MM.1S (cell line): ENCODE results near the gene MAEA.

Source experiments
- EZH2 ChIP-seq: fragments of 300-600 bp; sonication (generic); optimal IDR thresholded peaks from 2 replicates; pipeline ENCODE3; 2017; ENCODE audit warnings: low read depth, mild to moderate bottlenecking, antibody characterized with exemption, low read length, mixed read lengths
- EZH2phosphoT487 ChIP-seq: fragments of 300-600 bp; sonication (generic); IDR thresholded peaks from 2 replicates; pipeline ENCODE4 v1.6.1; 2018; ENCODE audit warnings: antibody characterized with exemption, low read length
- TF ChIP-seq, protein P1 (sequence below): fragments of 300-600 bp; sonication (generic); IDR thresholded peaks from 2 replicates; pipeline ENCODE4 v1.5.1; 2016; ENCODE audit warnings: antibody characterized with exemption, low read length, mixed read lengths

DNA sequence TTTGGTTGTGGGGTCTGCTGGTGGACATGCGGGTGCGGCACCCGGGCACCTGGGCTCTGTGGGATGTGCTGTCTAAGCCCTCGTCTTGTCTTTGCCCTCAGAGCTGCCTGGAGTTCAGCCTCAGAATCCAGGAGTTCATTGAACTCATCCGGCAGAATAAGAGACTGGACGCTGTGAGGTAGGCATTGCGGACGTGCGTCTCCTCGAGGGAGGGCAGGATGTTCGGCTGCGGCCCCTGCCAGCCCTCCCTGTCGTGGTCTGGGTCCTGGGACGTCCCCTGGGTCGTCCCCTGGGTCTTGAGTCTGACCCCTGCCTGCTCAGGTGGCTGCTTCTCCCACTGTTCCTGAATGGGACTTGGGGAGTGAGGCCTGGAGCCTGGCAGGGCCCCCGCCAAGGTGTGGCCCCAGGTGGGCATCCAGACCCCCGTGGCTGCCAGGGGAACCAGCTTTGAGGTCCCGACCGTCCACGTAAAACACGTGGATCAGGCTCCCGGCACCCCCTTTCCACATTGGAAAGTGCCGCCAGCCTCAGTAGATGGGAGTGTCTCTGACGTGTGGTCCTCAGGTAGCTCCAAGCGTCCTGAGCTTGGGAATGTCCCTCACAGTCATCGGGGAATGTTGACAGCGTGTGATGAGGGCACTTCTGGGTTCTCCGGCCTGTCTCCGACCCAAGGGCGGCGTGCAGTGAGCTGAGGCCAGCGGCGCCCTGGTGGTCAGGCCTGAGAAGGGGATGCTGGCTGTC is 38.0 kb downstream of the MAEA start:
- TF ChIP-seq, protein P1, sequence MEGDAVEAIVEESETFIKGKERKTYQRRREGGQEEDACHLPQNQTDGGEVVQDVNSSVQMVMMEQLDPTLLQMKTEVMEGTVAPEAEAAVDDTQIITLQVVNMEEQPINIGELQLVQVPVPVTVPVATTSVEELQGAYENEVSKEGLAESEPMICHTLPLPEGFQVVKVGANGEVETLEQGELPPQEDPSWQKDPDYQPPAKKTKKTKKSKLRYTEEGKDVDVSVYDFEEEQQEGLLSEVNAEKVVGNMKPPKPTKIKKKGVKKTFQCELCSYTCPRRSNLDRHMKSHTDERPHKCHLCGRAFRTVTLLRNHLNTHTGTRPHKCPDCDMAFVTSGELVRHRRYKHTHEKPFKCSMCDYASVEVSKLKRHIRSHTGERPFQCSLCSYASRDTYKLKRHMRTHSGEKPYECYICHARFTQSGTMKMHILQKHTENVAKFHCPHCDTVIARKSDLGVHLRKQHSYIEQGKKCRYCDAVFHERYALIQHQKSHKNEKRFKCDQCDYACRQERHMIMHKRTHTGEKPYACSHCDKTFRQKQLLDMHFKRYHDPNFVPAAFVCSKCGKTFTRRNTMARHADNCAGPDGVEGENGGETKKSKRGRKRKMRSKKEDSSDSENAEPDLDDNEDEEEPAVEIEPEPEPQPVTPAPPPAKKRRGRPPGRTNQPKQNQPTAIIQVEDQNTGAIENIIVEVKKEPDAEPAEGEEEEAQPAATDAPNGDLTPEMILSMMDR: no peak
- TF ChIP-seq EZH2phosphoT487 (no peak), EZH2 (no peak)
